SK-N-MC (cell line): ENCODE data around the gene QSOX2.
A peak's percentile ranks its signal among the peaks of the same experiment; 100 is the strongest.

Experiments used
- DNase-seq: peaks from one replicate; pipeline ENCODE4 v3.0.0-alpha.2; 2011; ENCODE audit warnings: low read depth, low spot score
- H3K27ac ChIP-seq: fragments of 200-600 bp; sonication (generic); 2 replicates; pipeline ENCODE4 v1.5.1; 2016; ENCODE audit warnings: mixed run types
- H3K36me3 ChIP-seq: fragments of 200-600 bp; sonication (generic); 2 replicates; pipeline ENCODE4 v1.6.1; 2017; ENCODE audit warnings: antibody characterized with exemption, low read length, mixed read lengths; ENCODE audit not compliant: insufficient read depth
- H3K4me3 ChIP-seq: fragments of 200-600 bp; sonication (generic); 2 replicates; pipeline ENCODE4 v1.5.1; 2016
- H3K9ac ChIP-seq: fragments of 200-600 bp; sonication (generic); 2 replicates; pipeline ENCODE4 v1.8.0; 2017; ENCODE audit warnings: mixed run types, mixed read lengths; ENCODE audit not compliant: insufficient read length
- H3K9me3 ChIP-seq: fragments of 200-600 bp; sonication (generic); 2 replicates; pipeline ENCODE4 v1.6.1; 2017; ENCODE audit warnings: low read depth, mild to moderate bottlenecking, antibody characterized with exemption, low read length, moderate library complexity, mixed read lengths
- EZH2 ChIP-seq: fragments of 200-600 bp; sonication (generic); IDR thresholded peaks from one replicate; pipeline ENCODE4 v1.6.1; 2017; ENCODE audit warnings: antibody characterized with exemption
- FOXP2 ChIP-seq: optimal IDR thresholded peaks from 2 replicates; pipeline ENCODE3; 2011; ENCODE audit warnings: mild to moderate bottlenecking, moderate library complexity; ENCODE audit not compliant: insufficient read depth; ENCODE audit errors: extremely low read length, control extremely low read depth
- POLR2AphosphoS5 ChIP-seq: IDR thresholded peaks from 2 replicates; pipeline ENCODE4 v1.6.1; 2012; ENCODE audit warnings: mild to moderate bottlenecking, low read depth, low read length, borderline replicate concordance

QSOX2 gene

DNA sequence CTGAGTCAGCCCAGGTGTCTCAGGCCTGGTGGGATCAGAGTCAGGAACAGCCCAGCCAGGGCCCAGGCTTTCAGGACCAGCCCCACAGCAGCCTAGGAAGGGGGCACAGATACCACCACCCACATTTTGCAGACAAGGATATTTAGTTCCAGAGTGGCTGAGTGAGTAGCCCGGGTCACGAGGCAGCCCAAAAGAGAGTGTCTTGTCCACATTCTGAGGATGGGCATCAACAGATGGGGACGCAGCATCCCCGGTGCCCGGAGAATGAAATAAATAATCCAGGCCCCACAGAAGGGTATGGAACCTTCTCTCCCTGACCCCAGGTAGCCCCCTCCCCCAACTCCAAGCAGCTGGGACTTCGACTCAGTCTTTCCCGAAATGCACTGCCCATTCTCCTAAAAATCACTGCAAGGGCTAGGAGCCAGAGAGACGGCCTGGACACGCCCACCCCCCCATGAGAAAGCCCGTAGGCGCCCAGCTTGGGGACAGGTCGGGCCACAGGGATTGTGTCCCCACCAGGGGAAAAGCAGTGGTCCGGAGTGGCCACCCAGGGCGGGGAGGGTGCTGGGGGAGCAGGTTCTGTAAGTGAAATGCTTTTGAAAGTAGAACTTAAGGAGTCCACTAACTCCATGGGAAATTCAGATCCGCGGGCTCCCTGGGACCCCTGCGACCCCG, 47.5 kb downstream of the QSOX2 start:
- H3K9me3 ChIP-seq, result no peaks in the 10 kb centered on the region
- no peak for TF ChIP-seq EZH2
- TF ChIP-seq FOXP2, result no peak
- TF ChIP-seq POLR2AphosphoS5, result no peak
- DNase-seq, result no peak

DNA sequence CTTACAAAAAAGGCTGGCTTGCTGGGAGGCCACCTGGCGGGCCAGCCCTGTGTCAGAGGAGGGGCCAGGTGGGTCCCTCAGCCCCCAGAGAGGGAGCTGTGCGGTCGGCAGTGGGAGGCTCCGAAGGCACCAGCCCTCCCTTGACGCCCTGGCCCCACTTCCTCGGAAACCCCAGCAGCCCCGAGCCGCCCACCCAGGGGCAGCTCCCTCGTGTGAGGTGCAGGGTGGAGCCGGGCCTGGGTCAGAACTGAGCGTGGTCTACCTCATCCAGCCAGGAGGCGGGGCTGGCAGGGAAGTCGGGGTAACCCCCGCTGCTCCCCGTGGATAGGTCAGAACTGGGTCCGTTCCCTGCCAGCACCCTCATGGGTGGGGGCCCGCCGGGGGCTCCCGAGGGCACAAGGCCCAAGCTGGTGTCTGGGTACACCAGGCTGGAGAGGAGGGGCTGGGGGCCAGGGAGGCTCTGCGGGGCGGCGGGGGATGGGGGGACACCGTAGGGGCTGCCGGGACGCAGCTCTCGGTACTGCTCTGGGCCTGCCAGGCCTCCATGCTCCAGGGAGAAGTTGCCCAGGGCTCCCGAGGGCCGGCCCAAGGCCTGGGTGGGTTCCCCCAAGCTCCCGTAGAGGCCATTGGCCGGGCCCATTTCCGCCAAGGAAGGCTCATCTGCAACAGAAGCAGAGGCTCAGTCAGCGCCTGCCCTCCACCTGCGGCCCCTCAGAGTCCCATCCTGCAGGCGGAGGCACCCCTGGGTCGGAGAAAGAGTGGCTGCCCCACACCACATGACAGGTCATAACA, 48.3 kb downstream of the QSOX2 start:
- H3K4me3 ChIP-seq, result no peak overlapping the region
- H3K9ac ChIP-seq, result no peak overlapping the region
- no peaks in the 10 kb centered on the region for H3K9me3 ChIP-seq
- no peak for TF ChIP-seq FOXP2
- no peak for TF ChIP-seq EZH2
- no peak for TF ChIP-seq POLR2AphosphoS5
- H3K27ac ChIP-seq, result no peak overlapping the region
- DNase-seq, result no peak
- H3K36me3 ChIP-seq, result no peaks in the 10 kb centered on the region

More for the DNA sequence above, 47.5 kb downstream of the QSOX2 start:
- H3K36me3 ChIP-seq, result no peaks in the 10 kb centered on the region
- no peak overlapping the region for H3K27ac ChIP-seq
- no peak overlapping the region for H3K4me3 ChIP-seq
- no peak overlapping the region for H3K9ac ChIP-seq

DNA sequence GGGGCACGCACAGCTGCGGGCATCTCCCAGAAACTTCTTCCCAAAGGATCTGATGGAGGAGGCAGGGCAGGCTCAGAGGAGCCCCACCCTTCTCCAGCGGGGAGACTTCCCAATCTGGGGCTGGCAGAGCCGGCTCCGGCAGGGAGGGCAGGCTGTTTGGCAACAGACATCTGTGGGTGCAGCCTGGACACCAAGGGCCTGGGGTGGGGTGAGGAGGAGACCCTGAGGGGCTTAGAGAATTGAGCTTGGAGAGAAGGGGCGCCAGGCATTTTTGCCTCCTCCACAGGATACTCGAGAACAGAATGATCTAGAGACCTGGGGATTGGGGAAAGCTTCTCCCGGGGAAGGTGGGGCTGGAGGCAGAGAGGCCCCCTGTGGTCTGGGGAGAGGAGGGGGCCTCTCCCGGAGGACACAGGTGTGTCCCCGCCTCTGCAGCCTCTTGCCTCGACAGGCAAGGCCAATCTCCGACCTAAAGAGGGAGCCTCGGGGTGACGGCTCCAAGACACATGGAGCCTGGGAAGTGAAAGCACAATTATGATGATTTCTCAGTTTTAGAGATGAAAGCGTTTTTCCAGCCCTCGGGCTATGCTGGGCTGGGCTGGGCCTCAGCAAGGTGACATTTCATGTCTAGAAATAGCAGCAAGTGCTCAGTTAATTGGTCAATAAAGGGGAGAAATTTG, 49.1 kb downstream of the QSOX2 start:
- no peaks in the 10 kb centered on the region for H3K36me3 ChIP-seq
- no peak for DNase-seq
- H3K27ac ChIP-seq, result no peak overlapping the region
- H3K9ac ChIP-seq, result no peak overlapping the region
- TF ChIP-seq FOXP2 (no peak), POLR2AphosphoS5 (no peak), EZH2 (no peak)
- H3K4me3 ChIP-seq, result peak overlapping the region; percentile 22; the same call in 1 of the 2 replicates
- H3K9me3 ChIP-seq, result no peaks in the 10 kb centered on the region

DNA sequence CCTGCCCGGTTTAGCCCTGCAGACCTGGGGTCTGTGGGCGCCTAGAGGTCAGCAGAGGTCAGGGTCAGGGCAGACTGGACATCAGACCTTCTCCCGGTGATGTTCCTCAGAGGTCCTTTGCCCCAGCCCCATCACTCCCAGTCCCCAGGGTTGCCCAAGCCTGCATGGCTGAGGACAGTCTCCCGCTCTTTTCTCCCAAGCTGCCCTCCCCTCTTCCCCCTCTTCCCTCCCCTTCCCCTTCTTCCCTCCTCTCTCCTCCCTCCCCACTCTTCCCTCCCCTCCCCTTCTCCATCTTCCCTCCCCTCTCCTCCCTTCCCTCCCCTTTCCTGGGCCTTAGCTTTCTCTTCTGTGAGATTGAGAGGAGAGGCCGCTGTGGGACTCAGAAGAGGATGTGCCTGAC, 51.1 kb downstream of the QSOX2 start:
- Histone ChIP-seq H3K27ac (no peak overlapping the region), H3K4me3 (no peak overlapping the region), H3K9ac (no peak overlapping the region), H3K9me3 (no peaks in the 10 kb centered on the region), H3K36me3 (no peaks in the 10 kb centered on the region)
- no peak for TF ChIP-seq FOXP2
- no peak for TF ChIP-seq POLR2AphosphoS5
- TF ChIP-seq EZH2, result no peak
- no peak for DNase-seq

DNA sequence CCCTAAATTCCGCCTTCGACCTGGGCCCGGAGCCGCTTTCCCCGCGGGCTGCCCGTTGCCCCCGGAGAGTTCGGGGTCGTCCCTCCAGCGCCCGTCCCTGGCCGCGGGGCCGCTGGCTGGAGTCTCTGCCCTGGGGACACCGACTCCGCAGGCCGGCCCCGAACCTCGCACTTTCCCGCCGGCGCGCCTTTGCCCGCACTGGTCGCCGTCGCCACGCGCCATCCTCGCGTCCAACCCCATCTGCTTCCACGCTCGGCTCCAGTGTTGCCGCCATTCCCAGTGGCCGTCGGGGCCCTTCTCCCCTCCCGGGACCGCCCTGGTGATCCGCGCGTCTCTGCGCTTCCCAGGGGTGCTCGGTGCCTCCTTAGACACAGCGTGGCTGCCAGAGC, 51.7 kb downstream of the QSOX2 start:
- DNase-seq, result no peak
- H3K9me3 ChIP-seq, result no peaks in the 10 kb centered on the region
- H3K9ac ChIP-seq, result no peak overlapping the region
- H3K27ac ChIP-seq, result no peak overlapping the region
- no peaks in the 10 kb centered on the region for H3K36me3 ChIP-seq
- no peak overlapping the region for H3K4me3 ChIP-seq
- TF ChIP-seq EZH2 (no peak), FOXP2 (no peak), POLR2AphosphoS5 (no peak)

DNA sequence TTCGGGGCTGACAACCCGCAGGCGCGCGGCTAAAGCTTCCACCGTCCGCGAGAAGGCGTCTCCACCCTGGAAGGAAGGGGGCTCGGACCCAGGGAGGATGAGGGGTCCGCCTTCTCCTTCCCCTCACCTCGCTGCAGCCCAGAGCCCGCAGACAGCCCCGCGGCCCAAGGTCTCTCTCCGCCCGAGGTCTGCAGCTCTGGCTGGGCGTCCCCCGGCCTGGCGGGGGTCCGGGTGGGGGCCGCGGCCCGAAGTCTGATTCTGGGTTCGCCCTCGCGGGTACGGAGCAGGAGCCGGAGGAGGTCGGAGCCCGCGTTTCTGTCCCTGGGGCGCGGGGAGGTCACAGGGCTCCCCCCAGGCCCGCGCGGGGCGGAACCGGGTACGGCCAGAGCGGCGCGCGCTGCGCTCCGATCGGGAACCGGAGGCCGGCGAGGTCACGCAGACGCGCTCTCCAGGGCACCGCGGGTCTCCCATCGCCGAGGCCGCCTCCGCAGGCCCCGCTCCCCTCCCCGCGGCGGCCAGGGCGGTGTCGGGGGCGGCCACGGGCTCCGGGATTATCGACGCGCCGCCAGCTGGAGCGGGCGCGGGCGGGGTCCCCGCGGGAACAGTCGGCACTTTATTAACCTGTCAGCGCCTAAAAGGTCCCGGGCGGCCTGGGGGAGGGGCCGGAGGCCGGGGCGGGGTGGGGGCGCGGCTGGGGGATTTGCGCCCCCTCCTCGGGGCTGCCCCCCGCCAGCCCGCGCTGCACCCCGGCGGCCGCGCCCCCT, 52.3 kb downstream of the QSOX2 start:
- Histone ChIP-seq H3K4me3 (peak overlapping the region; percentile 74), H3K9me3 (no peaks in the 10 kb centered on the region), H3K27ac (peak overlapping the region; percentile 94; the same call in 1 of the 2 replicates), H3K36me3 (no peaks in the 10 kb centered on the region), H3K9ac (peak overlapping the region; percentile 83)
- no peak for DNase-seq
- TF ChIP-seq FOXP2 (no peak), POLR2AphosphoS5 (no peak), EZH2 (no peak)

DNA sequence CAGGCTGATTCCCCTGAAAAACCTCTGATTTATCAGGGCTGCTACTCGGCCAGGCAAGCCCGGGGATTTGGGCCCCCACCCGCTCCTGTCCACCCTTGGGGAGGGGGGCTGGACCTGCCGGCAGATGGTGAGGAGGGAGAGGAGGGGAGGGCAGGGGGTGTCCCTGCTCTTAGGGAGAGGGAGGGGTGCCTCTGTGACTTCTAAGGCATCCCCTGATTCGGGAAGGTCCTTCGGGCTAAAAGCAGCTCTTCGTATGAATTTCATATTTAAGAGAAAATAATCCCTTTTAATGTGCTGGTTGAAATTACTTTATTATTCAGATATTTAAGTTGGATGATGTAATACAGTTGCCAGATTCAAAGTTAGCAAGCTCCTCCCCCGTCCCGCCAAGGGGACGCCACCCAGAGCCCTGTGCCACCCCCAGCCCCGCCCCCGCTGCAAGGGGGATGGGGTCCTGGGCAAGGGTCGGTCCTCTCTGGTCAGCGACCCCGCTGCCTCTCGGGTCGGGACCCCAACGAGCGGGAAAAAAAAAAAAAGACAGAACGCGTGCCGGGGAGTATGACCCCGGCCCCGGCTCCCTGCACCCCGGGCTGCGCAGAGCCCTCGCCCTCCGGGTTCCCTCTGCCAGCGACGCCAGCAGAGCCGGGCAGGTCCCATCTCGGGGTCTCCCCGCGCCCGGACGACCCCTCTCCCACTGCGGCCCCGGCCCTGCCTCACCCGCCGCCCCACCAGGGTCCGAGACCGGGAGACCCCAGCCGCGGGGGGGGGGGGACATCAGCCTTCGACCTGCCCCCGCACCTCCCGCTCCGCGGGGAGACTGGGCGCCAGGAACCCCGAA, 53.1 kb downstream of the QSOX2 start:
- no peak for TF ChIP-seq EZH2
- no peak for TF ChIP-seq POLR2AphosphoS5
- no peaks in the 10 kb centered on the region for H3K36me3 ChIP-seq
- peak overlapping the region; percentile 83 for H3K9ac ChIP-seq
- H3K4me3 ChIP-seq, result peak overlapping the region; percentile 74
- H3K27ac ChIP-seq, result peak overlapping the region; percentile 94
- H3K9me3 ChIP-seq, result no peaks in the 10 kb centered on the region
- no peak for DNase-seq

DNA sequence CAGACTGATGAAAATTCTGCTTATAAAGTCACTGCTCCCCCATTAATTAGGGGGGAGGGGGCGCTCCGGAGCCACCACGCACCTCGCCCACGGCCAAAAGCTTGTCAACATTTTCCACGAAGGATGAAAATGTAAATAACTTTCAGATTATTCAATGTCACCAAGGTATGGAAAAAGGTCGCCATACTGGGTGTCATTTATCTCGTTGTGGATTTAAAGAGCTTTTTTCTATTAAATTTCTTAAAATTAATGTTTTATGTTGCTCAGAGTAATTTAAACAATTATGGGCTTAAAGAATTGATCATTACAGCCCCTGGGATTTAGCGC, 53.7 kb downstream of the QSOX2 start:
- TF ChIP-seq FOXP2, result no peak
- peak overlapping the region; percentile 94 for H3K27ac ChIP-seq
- no peaks in the 10 kb centered on the region for H3K9me3 ChIP-seq
- no peaks in the 10 kb centered on the region for H3K36me3 ChIP-seq
- peak overlapping the region; percentile 83 for H3K9ac ChIP-seq
- peak overlapping the region; percentile 74 for H3K4me3 ChIP-seq
- no peak for DNase-seq
